Endothelial cell of umbilical vein (primary cell): ENCODE results near the gene CCDC80. TPM values are rescaled to one million over a fixed set of nuclear protein-coding genes. Genes with fewer than 3 reads are reported as not detected.

Source experiments
- BruUV-seq: library from RNA; stranded (reverse); fragments of 400-500 nt; replicated peaks from 2 replicates; lab custom pipeline; 2021; lab: Mats Ljungman, UMichigan
- CTCF ChIA-PET: fragments of 300-600, 350-600 bp; sonication (Branson Sonifier 250); formaldehyde crosslinking; loops from one replicate; lab custom pipeline; 2021; ENCODE audit warnings: antibody characterized with exemption, inconsistent platforms; lab: Charles Lee
- POLR2A ChIA-PET: fragments of 300-600, 350-600 bp; sonication (Branson Sonifier 250); formaldehyde crosslinking; loops from one replicate; lab custom pipeline; 2021; ENCODE audit warnings: antibody characterized with exemption, inconsistent platforms; lab: Charles Lee
- DNase-seq: peaks from one replicate; pipeline ENCODE4 v3.0.0-alpha.2; 2011; ENCODE audit warnings: low read depth, low spot score
- FAIRE-seq: peaks from 2 replicates; lab custom pipeline; 2011; peaks lifted over from hg19 to GRCh38; lab: Jason Lieb, UNC
- H2AFZ ChIP-seq: 2 replicates; pipeline ENCODE4 v1.6.0; 2012; ENCODE audit warnings: low read depth, low read length, control low read depth, inconsistent platforms
- H3K27ac ChIP-seq: 2 replicates; pipeline ENCODE4 v1.5.1; 2011; ENCODE audit warnings: low read depth, mild to moderate bottlenecking, control low read depth, low read length, moderate library complexity; ENCODE audit not compliant: insufficient read depth
- H3K27me3 ChIP-seq, 2 experiments: 2 replicates each; pipeline versions ENCODE4 v1.6.0 to v1.6.1; 2011; ENCODE audit warnings: low read length in 2 of 2, mixed read lengths in 1 of 2; ENCODE audit not compliant: control insufficient read depth in 2 of 2, insufficient read depth in 2 of 2
- H3K36me3 ChIP-seq, 2 experiments: 2 replicates in 1 of 2; 3 replicates in 1 of 2; pipeline ENCODE4 v1.5.1; 2011; ENCODE audit warnings: low read length in 2 of 2, mild to moderate bottlenecking in 1 of 2, moderate library complexity in 1 of 2; ENCODE audit not compliant: control insufficient read depth in 2 of 2, insufficient read depth in 2 of 2; ENCODE audit errors: extremely low read depth in 1 of 2
- H3K4me1 ChIP-seq: 3 replicates; pipeline ENCODE4 v1.5.1; 2011; ENCODE audit warnings: mild to moderate bottlenecking, low read length; ENCODE audit not compliant: control insufficient read depth, insufficient read depth; ENCODE audit errors: extremely low read depth
- H3K4me2 ChIP-seq: 2 replicates; pipeline ENCODE4 v1.6.1; 2011; ENCODE audit warnings: low read length, control low read depth, mixed read lengths; ENCODE audit not compliant: insufficient read depth
- H3K4me3 ChIP-seq, 3 experiments: fragments of 200-600 bp in 1 of 3; sonication (generic), shearing (Covaris generic) in 1 of 3; replicated peaks in 1 of 3; 2 replicates each; pipeline ENCODE4 v1.5.1; 2011 to 2016; ENCODE audit warnings: control low read depth in 3 of 3, low read length in 3 of 3, mild to moderate bottlenecking in 2 of 3, inconsistent platforms in 1 of 3, low read depth in 1 of 3, moderate library complexity in 1 of 3; ENCODE audit not compliant: insufficient read depth in 1 of 3
- H3K79me2 ChIP-seq: 2 replicates; pipeline ENCODE4 v1.6.0; 2012; ENCODE audit warnings: low read length, inconsistent platforms; ENCODE audit not compliant: control insufficient read depth, insufficient read depth
- H3K9ac ChIP-seq: replicated peaks from 2 replicates; pipeline ENCODE3; 2011; ENCODE audit warnings: low read length, control low read depth; ENCODE audit not compliant: insufficient read depth; ENCODE audit errors: extremely low read depth
- H3K9me1 ChIP-seq: replicated peaks from 3 replicates; pipeline ENCODE4 v1.6.0; 2011; ENCODE audit warnings: mild to moderate bottlenecking, low read length; ENCODE audit not compliant: control insufficient read depth, insufficient read depth; ENCODE audit errors: extremely low read depth
- H3K9me3 ChIP-seq: replicated peaks from 2 replicates; pipeline ENCODE4 v1.5.1; 2012; ENCODE audit warnings: low read length, inconsistent platforms; ENCODE audit not compliant: control insufficient read depth, insufficient read depth
- H4K20me1 ChIP-seq: replicated peaks from 2 replicates; pipeline ENCODE3; 2011; ENCODE audit warnings: mild to moderate bottlenecking, low read length; ENCODE audit not compliant: control insufficient read depth, insufficient read depth; ENCODE audit errors: extremely low read depth
- CTCF ChIP-seq, 2 donors: IDR thresholded peaks; 1 replicate in 1 of 2; 2 replicates in 1 of 2; pipeline ENCODE4 v1.5.1; 2011; ENCODE audit warnings: low read length in 2 of 2, mild to moderate bottlenecking in 2 of 2, moderate library complexity in 2 of 2, control low read depth in 1 of 2, inconsistent platforms in 1 of 2, low read depth in 1 of 2; ENCODE audit not compliant: insufficient read depth in 1 of 2; ENCODE audit errors: extremely low read depth in 1 of 2
- EZH2 ChIP-seq: IDR thresholded peaks from 2 replicates; pipeline ENCODE4 v1.6.1; 2012; ENCODE audit warnings: borderline replicate concordance, low read depth, mild to moderate bottlenecking, moderate library complexity, low read length, inconsistent platforms; ENCODE audit not compliant: severe bottlenecking
- FOS ChIP-seq: IDR thresholded peaks from 2 replicates; pipeline ENCODE4 v1.6.1; 2011; ENCODE audit warnings: mild to moderate bottlenecking, low read length, moderate library complexity, borderline replicate concordance; ENCODE audit not compliant: insufficient read depth
- GATA2 ChIP-seq: IDR thresholded peaks from 2 replicates; pipeline ENCODE4 v1.7.0; 2011; ENCODE audit warnings: low read depth, mild to moderate bottlenecking, moderate library complexity, mixed read lengths, low read length; ENCODE audit not compliant: insufficient read length, insufficient read depth
- JUN ChIP-seq: IDR thresholded peaks from 2 replicates; pipeline ENCODE4 v1.6.1; 2011; ENCODE audit warnings: borderline replicate concordance, low read depth; ENCODE audit not compliant: insufficient read length, insufficient read depth
- MAX ChIP-seq: IDR thresholded peaks from 2 replicates; pipeline ENCODE4 v1.6.1; 2011; ENCODE audit not compliant: insufficient read depth, insufficient read length
- MYC ChIP-seq: IDR thresholded peaks from one replicate; pipeline ENCODE4 v1.6.1; 2011; ENCODE audit warnings: mild to moderate bottlenecking, low read depth, low read length
- POLR2A ChIP-seq: IDR thresholded peaks from 2 replicates; pipeline ENCODE4 v1.6.1; 2012; ENCODE audit warnings: low read depth, mild to moderate bottlenecking, control low read depth, low read length
- POLR2AphosphoS5 ChIP-seq: IDR thresholded peaks from 2 replicates; pipeline ENCODE4 v1.6.1; 2012; ENCODE audit warnings: low read depth, mild to moderate bottlenecking, control low read depth, low read length, moderate library complexity; ENCODE audit not compliant: insufficient read depth
- dilution Hi-C: fragments of 300-500 bp; cut with MboI; formaldehyde crosslinking; loops from one replicate; pipeline ENCODE4 v1.15.0; 2019; ENCODE audit warnings: low sequenced_read_pairs; ENCODE audit not compliant: extremely low pct_ligation_motif_present
- intact Hi-C: fragments of 100-400 bp; cut with micrococcal nuclease; formaldehyde crosslinking; loops from one replicate; pipeline ENCODE4 v1.10.0; 2022
- polyA plus RNA-seq, 4 experiments: library from polyadenylated mRNA; depleted of rRNA in 3 of 4; stranded (reverse) in 3 of 4; unstranded in 1 of 4; fragments of >200 nt; gene quantifications; 2 replicates each; pipeline versions ENCODE4 v1.2.1 to v1.2.3, GENCODE V29; 2011 to 2012; ENCODE audit warnings: missing spikeins in 1 of 4
- total RNA-seq: library from RNA; stranded (reverse); gene quantifications from 2 replicates; pipeline ENCODE4 v1.2.3, GENCODE V29; 2021

CCDC80 gene
- total and polyA plus RNA-seq, 2 donors (not counting 3 experiments of a cell fraction or from before 2014, with no cell fraction given), result 28.4 to 77.2 TPM

GRCh38 chr3:112689385-112689784, 48.4 kb upstream of the CCDC80 start:
- Histone ChIP-seq H3K9me1 (no peaks in the 10 kb centered on the region), H3K4me1 (no peaks in the 10 kb centered on the region), H3K79me2 (no peaks in the 10 kb centered on the region), H4K20me1 (no peaks in the 10 kb centered on the region), H3K27me3 (no peaks in the 10 kb centered on the region), H3K4me3 (no peak overlapping the region), H3K27ac (no peak overlapping the region), H3K9me3 (no peaks in the 10 kb centered on the region), H3K9ac (no peak overlapping the region), H3K36me3 (no peaks in the 10 kb centered on the region), H3K4me2 (no peak overlapping the region), H2AFZ (no peak overlapping the region)
- ChIA-PET CTCF (interaction anchor here (0.7 to 1.4 kb wide), 3 partner anchors 20 to 47 kb away, joined by 3 to 7 read pairs (median 4); no protein-coding TSS in a partner anchor), POLR2A (interaction anchor here (0.5 kb wide), 1 partner anchor 654 kb away, joined by 8 read pairs; no protein-coding TSS in a partner anchor)
- TF ChIP-seq MAX, result no peak
- TF ChIP-seq FOS, result no peak
- no peak for TF ChIP-seq GATA2
- no peak for TF ChIP-seq JUN
- no peak for TF ChIP-seq EZH2
- no peak for TF ChIP-seq POLR2AphosphoS5
- TF ChIP-seq MYC, result no peak
- no peak for TF ChIP-seq POLR2A
- no peak for TF ChIP-seq CTCF (IDR thresholded peaks at IDR 0.05; ENCODE audit: extremely low read depth in 1 of 2, insufficient read depth in 1 of 2, low read depth in 1 of 2, low read length in 2 of 2)
- intact Hi-C loops, result no loop called here
- FAIRE-seq (no peak), DNase-seq (no peak)
- dilution Hi-C loops, result no loop called here
- no TSS peak for BruUV-seq
